Measurements from ENCODE around the gene U2AF2. TPM values are rescaled to one million over a fixed set of nuclear protein-coding genes. Genes with fewer than 3 reads are reported as not detected.

The U2AF2 gene
- total RNA-seq, 1 donor from 2014 or later: 145 TPM

- Histone ChIP-seq H3K4me1 (peaks cover 50% of the 10 kb centered on the region), H3K27ac (peak overlapping the region; percentile 100), H3K36me3 (no peaks in the 10 kb centered on the region), H3K9me3 (no peaks in the 10 kb centered on the region), H3K27me3 (no peaks in the 10 kb centered on the region), H3K4me3 (peak overlapping the region; percentile 69 to 96)
- intact Hi-C loops (cut with DNase I): no loop called here
- peak in 1 of 2 donors; percentile 99 for DNase-seq (ENCODE audit: extremely low spot score in 2 of 2)
- TF ChIP-seq CTCF (IDR thresholded peaks at IDR 0.05): peak; percentile 98 to 100 (median 99)
- peak in 1 of 2 donors; percentile 81 for TF ChIP-seq POLR2A (IDR thresholded peaks at IDR 0.05)
- peak; percentile 90 to 99 for TF ChIP-seq POLR2AphosphoS5 (IDR thresholded peaks at IDR 0.05; ENCODE audit: insufficient read depth in 1 of 2, low read depth in 1 of 2)
These were observed 1.0 kb upstream of the U2AF2 start for GRCh38 chr19:55653651-55654322.

- peak in 1 of 2 donors; percentile 99 for DNase-seq (ENCODE audit: extremely low spot score in 2 of 2)
- no peaks in the 10 kb centered on the region for H3K9me3 ChIP-seq
- intact Hi-C loops (cut with DNase I): no loop called here
- no peak for TF ChIP-seq POLR2A (IDR thresholded peaks at IDR 0.05)
- TF ChIP-seq CTCF (IDR thresholded peaks at IDR 0.05): no peak
- TF ChIP-seq POLR2AphosphoS5 (IDR thresholded peaks at IDR 0.05; ENCODE audit: insufficient read depth in 1 of 2, low read depth in 1 of 2): peak in 1 of 2 donors; percentile 64
- peaks cover 50% of the 10 kb centered on the region for H3K4me1 ChIP-seq
- peak overlapping the region; percentile 69 to 96 for H3K4me3 ChIP-seq
- H3K27me3 ChIP-seq: no peaks in the 10 kb centered on the region
- peak overlapping the region; percentile 100 for H3K27ac ChIP-seq
- H3K36me3 ChIP-seq: no peaks in the 10 kb centered on the region
These were observed 440 bp upstream of the U2AF2 start for GRCh38 chr19:55654323-55654867.

GRCh38 chr19:55655648-55656040 is 809 bp downstream of the U2AF2 start:
- H3K27me3 ChIP-seq: no peaks in the 10 kb centered on the region
- peaks cover 60% of the 10 kb centered on the region for H3K4me1 ChIP-seq
- peaks cover 0 to 11% of the 10 kb centered on the region in 2 donors for H3K36me3 ChIP-seq
- intact Hi-C loops (cut with DNase I): no loop called here
- peak overlapping the region; percentile 69 to 96 for H3K4me3 ChIP-seq
- no peak for TF ChIP-seq POLR2A (IDR thresholded peaks at IDR 0.05)
- TF ChIP-seq POLR2AphosphoS5 (IDR thresholded peaks at IDR 0.05; ENCODE audit: insufficient read depth in 1 of 2, low read depth in 1 of 2): no peak
- TF ChIP-seq CTCF (IDR thresholded peaks at IDR 0.05): no peak
- H3K9me3 ChIP-seq: no peaks in the 10 kb centered on the region
- DNase-seq (ENCODE audit: extremely low spot score in 2 of 2): no peak
- peak overlapping the region; percentile 100 for H3K27ac ChIP-seq

GRCh38 chr19:55656552-55656951 is 1.7 kb downstream of the U2AF2 start:
- intact Hi-C loops (cut with DNase I): no loop called here
- peaks cover 63% of the 10 kb centered on the region for H3K4me1 ChIP-seq
- TF ChIP-seq POLR2A (IDR thresholded peaks at IDR 0.05) (no peak), CTCF (IDR thresholded peaks at IDR 0.05) (no peak), POLR2AphosphoS5 (IDR thresholded peaks at IDR 0.05; ENCODE audit: insufficient read depth in 1 of 2, low read depth in 1 of 2) (no peak)

More at GRCh38 chr19:55656552-55656951, 1.7 kb downstream of the U2AF2 start:
- DNase-seq (ENCODE audit: extremely low spot score in 2 of 2): no peak
- Histone ChIP-seq H3K9me3 (no peaks in the 10 kb centered on the region), H3K27ac (no peak overlapping the region), H3K27me3 (no peaks in the 10 kb centered on the region), H3K4me3 (peak overlapping the region; percentile 69 to 96), H3K36me3 (peaks cover 0 to 20% of the 10 kb centered on the region in 2 donors)

Measured in vagina (tissue), 2 donors.